Activated CD4-positive, alpha-beta T cell treated with anti-CD3 and anti-CD28 coated beads for 1 hour (primary cell): ENCODE measurements around the gene ARF5.

Experiments used
- DNase-seq: peaks from one replicate; pipeline ENCODE4 v3.0.0-alpha.2; 2020

ARF5 gene

DNA sequence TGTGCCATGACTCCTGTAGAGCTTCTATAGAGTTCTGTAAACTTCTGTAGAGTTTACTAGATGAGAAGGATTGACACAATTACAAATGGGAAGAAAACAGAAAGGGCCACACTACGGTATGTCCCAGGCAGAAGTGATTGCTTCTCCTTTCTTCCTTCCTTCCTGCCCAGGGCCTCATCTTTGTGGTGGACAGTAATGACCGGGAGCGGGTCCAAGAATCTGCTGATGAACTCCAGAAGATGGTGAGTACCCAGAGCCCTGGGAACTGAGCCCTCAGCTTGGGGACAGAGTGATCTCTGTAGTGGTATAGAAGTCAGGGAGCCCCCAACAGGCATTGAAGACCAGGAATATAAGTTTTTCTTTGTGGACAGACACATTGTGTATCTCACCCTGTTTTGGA, 1.7 kb downstream of the ARF5 start:
- no peak for DNase-seq

DNA sequence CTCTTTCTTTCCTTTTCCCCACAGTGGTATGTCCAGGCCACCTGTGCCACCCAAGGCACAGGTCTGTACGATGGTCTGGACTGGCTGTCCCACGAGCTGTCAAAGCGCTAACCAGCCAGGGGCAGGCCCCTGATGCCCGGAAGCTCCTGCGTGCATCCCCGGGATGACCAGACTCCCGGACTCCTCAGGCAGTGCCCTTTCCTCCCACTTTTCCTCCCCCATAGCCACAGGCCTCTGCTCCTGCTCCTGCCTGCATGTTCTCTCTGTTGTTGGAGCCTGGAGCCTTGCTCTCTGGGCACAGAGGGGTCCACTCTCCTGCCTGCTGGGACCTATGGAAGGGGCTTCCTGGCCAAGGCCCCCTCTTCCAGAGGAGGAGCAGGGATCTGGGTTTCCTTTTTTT, 3.0 kb downstream of the ARF5 start:
- DNase-seq, result no peak

DNA sequence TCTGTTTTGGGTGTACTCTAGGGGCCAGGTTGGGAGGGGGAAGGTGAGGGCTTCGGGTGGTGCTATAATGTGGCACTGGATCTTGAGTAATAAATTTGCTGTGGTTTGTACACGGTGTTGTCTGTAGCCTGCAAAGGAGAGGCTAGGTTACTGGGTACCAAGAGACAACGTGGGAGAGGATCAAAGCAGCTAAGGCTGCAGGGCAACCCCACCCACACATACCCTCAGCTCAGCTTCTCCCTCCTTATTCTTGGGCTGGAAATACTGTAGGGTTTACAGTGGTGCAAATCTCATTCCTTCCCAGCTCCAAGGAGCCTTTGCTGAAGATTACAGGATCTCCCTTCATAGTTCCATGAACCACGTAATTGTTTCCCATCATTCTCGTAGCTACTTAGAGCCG, 3.4 kb downstream of the ARF5 start:
- DNase-seq, result no peak

DNA sequence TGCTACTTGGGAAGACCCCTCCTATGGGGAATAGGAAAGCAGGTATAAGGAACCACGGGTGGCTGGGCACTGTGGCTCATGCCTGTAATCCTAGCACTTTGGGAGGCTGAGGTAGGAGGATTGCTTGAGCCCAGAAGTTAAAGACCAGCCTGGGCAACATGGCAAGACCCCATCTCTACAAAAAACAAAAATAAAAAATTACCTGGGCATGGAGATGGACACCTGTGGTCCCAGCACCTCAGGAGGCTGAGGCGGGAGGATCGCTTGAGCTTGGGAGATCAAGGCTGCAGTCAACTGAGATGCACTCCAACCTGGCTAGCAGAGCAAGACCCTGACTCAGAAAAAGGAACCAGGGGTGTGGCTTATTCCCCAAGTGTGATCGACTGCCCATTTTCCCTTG, 4.3 kb downstream of the ARF5 start:
- no peak for DNase-seq

DNA sequence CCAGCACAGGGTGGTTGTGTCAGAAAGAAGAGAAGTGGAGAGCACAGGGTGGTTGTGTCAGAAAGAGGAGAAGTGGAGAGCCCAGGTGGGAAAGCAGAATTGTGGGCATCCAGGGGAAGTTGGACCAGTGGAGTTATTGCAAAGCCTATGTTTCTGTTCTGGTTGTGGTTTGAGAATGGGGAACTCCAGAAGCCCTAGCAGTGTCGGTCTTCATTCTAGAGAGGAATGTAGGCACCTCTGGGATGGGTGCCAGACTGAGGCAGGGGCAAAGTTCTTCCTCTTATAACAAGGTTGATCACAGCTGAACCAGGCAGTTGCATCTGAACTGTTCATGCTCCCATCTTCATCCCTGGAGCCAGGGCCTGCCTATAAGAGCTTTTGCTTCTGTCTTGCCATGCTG, 6.3 kb downstream of the ARF5 start:
- DNase-seq, result no peak

DNA sequence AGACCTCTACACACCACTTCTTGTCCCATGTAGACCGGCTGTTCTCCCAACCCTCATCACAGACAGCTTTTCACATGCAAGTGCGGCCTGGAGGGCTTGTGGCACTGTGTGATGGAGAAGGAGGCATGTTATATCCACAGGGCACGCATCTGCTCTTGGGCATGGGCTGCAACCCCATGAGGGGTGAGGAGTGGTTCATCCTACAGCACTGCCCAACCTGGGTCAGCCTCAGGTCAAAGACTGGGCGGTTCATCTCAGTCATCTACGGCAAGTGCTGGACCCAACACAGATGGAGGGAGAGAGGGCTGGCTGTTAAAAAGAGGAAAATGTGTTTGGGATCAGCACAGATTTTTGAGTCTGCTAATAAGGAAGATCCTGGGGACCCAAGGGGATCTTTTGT, 7.5 kb downstream of the ARF5 start:
- DNase-seq, result no peak

DNA sequence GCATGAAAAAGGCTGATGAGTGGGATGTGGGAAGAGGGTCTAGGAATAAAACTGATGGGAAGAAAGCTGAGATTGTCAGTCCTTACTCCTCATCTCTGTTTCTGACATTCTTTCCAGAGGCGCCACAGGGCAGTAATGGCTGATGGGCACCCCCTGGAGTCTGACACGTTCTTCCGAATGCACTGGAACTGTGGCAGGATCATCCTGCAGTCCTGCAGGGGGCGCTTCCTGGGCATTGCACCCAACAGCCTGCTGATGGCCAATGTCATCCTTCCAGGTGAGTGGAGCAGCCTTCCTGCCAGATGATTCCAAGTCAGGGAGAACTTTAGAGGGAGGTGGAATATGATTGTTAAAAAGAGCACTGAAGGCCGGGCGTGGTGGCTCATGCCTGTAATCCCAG, 10.1 kb downstream of the ARF5 start:
- DNase-seq, result no peak

DNA sequence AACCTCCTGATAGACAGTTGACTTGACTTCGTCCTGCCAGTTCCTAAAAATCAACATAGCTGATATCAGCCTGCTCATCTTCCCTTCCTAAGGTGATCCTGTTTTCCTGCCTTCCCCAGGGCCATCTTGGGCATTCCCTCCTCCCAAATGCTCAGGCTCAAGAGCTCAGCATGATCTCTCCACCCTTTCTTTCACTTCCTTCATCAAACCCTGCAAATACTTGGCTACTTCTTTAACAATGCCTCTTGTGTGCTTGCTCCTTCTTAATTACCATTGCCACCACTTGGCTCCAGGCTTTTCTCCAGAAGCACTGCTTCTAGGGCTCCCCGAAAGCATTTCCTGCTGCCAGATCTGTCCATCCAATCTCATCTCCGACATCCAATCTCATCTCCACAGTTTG, 12.7 kb downstream of the ARF5 start:
- DNase-seq, result no peak

DNA sequence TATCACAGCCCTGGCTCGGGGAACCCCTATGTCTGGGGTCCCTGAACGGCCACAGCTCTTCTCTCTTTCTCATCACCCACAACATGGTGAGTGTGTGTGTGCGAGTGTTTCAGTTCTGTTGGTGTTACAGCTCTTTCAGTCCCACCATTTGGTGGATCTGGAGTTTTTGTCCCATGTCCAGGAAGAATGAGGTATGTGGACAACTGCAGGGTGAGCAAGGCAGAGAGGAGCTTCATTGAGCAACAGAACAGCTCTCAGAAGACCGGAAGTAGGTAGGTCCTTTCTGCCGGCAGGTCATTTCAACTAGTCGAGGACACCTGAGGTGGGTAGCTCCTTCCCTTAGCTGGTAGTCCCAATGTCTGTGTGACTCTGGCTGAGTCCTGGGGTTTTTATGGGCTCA, 20.2 kb downstream of the ARF5 start:
- DNase-seq, result no peak

DNA sequence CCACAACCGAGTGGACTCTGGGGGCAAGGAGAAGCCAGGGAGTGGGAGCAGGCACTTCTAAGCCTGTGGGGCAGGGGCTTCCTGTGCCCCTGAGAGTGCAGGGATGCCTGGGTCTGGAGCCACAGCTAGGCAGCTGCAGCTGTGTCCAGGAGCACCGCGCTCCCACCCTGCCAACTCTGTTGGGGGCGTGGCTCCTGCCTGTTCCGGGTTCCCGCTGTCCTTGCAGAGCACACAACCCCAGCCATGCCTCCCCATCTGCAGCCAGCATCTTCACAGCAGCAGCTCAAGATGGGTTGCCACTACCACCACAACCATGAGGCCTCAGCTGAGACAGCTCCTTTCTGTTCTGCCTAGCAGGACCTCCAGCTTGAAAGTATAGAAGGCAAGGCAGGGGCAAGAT, 21.1 kb downstream of the ARF5 start:
- DNase-seq, result no peak

DNA sequence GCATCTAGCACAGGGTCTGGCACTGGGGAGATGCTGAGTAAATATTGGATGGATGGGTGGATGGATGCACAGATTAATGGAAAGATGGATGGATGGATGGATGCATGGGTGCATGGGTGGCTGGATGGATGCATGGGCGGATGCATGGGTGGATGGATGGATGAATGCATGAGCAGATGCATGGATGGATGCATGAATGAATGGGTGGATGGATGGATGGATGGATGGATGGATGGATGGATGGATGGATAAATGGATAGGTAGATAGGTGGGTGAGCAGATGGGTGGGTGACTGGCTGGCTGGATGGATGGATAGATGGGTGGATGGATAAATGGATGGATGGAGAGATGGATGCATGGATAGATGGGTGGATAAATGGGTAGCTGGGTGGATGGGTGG, 24.1 kb downstream of the ARF5 start:
- no peak for DNase-seq

DNA sequence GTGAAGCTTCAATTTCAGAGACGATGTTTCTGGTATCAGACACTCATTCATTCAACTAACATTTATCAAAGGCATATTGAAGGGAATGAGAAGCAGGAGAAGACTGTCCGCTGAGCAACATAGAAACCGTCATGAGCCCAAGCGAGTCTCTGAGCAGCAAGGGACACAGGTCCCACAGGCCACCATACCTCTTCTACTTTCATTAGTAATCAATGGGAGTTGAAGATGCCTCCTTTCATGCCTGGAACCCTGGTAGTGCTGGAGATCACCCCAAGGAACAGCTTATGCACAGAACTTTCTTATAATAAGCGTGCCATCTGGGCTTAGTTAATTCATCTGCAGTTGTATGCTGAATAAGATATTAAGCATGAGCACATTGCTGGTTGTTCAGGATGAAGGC, 28.5 kb downstream of the ARF5 start:
- no peak for DNase-seq

DNA sequence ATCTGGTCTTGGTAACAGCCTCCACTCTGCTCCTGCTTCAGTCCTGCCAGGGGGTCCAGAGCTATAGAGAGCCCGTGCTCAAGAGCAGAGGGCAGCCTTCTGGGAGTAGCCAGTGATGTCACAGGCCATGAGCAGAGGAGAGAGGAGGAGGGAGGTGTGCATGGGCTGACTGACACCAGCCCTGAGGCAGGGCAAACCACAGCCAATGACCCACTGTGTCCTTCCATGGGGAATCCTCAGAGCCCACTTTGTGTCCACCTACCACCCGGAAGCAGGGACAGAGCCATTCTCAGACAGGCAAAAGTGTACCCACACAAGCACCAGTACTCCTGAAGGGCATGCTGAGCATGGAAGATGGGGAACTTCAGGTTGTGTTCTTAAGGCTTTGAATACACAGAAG, 29.8 kb downstream of the ARF5 start, which contains the start of gene PAX4:
TSS of gene PAX4 (minus strand) at position 101 of the 400 bp plus-strand sequence. CDS start 2,214 bp downstream, outside the sequence.
- no peak for DNase-seq

DNA sequence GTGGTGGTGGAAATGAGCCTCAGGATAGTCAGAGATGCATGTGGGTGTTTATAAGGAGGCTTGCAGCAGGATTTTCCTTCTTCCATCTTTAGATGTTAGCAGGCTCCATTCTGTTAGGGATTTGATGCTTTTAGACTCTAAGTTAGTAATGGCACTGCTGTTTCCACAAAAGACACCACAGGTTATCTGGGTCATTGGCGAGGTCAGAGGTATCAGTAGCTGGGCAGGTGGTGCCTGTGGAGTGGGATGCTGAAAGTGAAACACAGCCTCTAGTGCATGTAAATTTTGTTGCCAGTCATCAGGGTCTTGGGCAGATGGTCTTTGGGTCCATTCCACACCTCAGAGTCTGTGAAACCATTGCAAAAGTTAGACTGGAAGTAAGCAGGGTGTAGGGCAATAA, 30.6 kb downstream of the ARF5 start:
- DNase-seq, result no peak

DNA sequence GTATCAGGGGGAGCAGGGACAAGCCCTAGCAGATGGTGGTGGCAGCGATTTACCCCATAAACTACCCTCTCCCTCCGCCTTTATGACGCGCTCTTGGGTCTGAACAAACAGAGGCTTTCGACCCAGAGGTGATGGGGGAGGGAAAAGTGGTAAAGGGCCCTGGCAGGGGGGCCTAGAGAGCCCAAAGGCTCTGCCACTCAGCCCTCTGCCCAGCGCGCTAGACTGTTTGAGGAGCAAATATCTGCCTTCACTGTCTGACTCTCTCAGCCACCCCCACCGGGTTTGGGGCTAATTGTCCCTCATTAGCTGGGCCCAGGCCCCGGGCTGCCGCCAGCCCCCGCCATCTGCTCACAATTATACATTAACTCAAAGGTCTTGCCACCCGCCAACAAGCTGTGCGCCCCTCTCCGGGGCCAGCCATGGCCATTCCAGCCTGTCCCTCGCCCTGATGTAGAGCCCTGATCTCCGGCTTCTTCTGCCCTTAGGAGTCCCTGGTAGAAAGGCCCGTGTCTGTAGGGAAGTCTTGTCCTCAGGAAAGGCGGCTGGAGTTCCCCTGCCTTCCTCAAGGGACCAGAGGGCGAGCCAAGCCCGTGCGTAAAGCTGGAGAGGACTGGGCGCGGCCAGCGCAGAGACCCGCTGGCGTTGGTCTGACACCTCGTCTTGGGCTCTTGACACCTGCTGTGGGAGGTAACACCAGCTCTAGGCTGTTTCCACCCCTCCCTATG, 31.6 kb downstream of the ARF5 start:
- DNase-seq, result no peak

DNA sequence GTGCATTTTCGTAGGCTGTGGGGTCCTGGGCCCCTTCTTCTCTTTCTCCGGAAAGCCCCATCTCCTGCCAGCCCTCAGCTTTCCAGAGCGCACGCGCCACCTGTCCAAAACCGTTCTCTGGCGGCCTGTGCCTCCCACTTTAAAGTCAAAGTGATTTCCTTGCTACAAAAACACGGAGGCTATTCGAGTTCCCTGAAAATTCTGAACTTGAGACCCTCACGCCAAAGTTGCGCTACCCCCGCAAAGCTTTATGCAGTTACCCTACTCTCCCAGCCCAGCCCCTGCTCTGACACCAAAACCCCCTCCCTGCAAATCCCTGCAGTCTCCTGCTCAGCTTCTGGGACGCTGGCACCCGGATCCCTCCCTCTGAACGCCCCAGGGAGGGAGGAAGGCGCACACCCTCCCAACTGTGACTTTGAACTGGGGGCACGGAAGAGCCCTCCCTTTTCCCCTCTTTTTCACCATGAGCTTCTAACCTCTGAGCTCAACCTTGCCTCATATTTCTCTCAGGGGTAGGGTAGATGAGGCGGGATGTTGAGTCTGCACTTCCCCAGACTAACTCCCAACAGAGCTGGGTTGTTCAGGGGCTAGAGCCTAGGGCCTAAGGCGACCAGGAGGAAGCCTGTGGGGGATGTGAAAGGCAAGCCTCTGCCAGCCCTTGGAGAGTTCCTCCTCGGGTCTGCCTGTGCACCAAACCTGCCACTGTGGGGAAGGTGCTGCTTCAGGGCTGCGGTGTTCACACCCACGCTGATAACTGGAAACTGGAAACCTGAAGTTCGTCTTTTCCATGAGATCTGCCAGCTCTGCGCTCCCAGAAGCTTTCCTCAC, 32.4 kb downstream of the ARF5 start:
- no peak for DNase-seq

DNA sequence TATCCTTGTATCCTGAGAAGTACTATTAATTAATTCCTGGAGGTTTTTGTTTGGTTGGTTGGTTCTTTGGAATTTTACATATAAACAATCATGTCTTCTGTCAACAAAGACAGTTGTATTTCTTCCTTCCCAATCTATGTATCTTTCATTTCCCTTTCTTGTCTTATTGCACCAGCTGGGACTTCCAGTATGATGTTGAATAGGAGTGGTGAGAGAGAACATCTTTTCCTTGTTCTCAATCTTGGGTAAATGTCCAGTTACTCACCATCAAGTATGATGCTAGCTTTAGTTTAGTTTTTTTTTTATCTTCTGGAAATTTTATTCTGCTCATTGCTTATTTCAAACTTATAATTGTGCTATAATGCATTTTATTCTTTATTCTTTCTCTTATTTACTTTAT, 37.1 kb downstream of the ARF5 start:
- DNase-seq, result no peak

DNA sequence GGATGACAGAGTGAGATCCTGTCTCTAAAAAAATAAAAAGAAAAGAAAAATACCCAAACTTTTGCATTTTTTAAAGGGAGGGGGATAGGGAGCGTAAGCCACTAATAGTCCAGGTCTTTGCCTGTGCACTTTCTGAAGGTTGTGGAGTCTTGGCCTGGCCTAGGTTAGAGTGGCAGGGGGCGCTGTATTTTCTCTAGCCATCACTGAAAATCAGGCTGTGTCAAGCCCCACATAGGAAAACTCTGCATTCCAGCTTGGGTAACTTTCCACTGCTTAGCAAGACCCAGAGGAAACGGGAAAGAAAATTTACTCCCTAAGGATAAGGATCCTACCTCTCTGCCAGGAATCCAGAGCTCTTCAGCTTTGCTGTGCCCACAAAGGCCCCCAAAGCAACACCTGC, 40.2 kb downstream of the ARF5 start:
- DNase-seq, result no peak

DNA sequence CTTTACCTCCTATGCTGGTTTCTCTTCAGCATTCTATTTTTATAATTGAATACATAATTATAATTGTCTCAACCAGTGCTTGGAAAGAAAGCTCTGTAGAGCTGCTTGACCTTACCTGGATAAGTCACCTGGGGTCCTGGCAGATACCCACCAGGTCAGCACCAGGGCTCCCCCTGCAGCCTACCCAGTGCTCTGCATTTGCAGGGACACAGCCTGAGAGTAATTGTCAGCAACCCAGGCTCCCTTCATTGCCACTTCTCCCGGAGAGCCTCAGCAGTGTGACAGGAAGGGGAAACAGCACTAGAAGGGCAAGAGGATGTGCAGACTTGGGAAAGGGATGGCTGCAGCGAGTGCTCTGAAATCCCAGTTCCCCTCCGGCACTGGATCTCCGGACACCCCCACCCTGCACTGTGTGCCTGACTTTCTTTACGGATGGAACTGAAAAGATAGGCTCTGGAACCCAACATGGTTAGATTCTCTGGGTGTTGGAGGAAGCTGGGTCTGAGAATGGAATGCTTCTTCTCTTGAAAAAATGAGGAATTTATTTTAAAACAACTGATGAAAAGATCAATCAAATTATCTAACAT, 41.1 kb downstream of the ARF5 start:
- DNase-seq, result no peak

DNA sequence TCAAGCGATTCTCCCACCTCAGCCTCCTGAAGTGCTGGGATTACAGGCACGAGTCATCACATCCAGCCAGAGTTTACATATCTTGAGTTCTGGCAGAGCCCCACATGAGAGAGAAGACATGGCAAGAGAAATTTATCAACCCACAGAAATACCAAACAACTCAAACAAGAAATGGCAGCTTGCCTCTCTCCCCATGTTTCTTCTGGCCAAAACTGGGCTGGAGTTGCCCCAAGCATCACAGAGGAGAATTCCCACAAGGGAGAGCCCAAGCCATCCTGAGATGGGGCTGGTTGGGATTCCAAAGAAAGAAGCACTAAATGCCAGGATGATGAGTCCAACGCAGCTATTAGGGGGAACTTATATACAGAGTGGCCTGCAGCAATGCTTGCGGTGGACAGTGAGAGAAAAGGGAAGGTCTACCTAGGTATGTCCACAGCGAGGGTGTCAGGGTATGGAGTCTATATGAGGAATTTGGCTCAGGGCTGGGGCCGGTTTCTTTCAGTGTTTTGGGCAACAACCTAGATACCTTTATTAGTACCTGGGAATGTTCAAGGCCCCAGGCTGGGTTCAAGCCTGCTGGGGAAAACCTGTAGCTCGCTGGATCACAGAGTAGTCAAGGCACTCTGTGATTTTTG, 44.2 kb downstream of the ARF5 start:
- DNase-seq, result no peak

DNA sequence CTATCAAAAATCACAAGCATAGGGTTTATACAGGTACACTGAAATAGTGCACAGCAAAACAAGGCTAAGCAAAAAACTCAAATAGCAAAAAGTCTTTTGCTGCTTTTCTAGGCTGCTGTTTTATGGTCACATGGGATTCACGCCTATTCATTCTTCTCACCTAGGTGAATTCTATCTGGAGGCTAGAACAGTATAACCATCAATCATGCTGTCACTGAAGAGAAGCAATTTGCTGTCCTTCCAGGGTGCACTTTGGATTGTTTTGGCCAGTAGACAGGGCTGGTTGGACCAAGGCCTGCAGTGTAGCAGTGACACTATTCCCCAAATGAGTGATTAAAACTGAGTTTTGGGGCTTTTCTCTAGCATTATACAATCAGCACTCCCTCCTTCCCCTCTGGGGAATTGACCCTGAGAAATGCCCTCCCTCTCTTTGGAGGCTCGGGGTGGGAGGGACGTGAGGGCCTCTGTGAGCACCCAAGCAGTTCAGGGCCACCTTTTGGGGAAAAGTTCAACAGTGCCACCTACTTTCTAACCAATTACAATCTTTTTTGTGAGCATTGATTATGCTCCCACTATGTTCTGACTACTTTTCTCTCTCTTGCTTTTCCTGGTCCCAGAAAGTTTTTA, 47.6 kb downstream of the ARF5 start:
- no peak for DNase-seq

DNA sequence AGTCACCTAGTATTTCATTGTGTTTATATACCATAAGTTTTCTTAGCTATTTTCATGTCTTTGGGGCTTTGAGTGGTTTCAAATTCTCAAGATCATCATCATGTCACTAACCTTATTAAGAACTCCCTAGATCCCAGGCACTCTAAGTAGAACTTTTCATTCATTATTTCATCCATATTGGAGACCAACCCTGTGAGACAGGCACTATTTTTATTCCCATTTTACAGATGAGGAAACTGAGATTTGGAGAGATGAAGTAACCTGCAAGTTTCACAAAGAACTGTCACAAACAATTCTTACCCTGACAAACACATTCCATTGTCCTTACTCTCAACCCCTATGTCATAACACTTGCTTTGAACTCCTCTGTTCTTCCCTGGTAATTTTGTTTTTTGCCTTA, 50.0 kb downstream of the ARF5 start:
- DNase-seq, result no peak
